ENCODE results near the gene INPP4B.

DNA sequence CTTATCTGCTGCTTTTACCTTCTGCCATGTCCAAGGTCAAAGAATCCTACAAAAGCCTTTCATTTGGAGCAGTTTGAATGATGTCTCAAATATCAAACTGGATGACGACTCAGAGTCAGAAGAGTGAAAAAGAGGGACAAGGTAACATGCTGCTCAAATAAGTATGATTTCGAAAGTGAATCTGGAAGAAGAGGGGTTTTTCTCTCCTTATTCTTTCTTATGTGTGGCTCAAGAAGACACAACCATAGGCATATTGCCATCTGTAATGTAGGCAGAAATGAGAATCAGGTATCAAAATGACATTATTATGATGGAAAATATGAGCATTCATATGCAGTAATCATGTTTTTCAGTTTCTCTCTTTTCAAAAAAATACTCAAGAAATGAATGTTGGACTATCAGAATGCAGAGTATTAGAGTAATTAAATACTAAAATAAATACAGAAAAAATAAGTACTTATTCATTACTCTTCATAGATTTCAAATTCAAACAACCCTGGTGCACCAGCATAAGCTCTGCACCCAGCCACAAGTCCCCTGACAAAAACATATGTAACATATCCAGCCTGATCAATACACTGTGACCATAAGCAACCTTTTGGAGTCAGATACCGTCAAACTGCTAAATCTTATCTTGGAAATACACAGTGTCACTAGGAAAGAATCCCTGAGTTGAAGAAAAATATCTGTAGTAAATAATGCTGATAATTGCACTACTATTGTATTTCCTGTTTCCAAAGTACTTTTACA, 468.6 kb downstream of the INPP4B start:
- TF ChIP-seq, protein P1, sequence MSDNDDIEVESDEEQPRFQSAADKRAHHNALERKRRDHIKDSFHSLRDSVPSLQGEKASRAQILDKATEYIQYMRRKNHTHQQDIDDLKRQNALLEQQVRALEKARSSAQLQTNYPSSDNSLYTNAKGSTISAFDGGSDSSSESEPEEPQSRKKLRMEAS (IDR thresholded peaks at IDR 0.05; ENCODE audit: low read depth, low read length): no peak
- TF ChIP-seq, protein P2, sequence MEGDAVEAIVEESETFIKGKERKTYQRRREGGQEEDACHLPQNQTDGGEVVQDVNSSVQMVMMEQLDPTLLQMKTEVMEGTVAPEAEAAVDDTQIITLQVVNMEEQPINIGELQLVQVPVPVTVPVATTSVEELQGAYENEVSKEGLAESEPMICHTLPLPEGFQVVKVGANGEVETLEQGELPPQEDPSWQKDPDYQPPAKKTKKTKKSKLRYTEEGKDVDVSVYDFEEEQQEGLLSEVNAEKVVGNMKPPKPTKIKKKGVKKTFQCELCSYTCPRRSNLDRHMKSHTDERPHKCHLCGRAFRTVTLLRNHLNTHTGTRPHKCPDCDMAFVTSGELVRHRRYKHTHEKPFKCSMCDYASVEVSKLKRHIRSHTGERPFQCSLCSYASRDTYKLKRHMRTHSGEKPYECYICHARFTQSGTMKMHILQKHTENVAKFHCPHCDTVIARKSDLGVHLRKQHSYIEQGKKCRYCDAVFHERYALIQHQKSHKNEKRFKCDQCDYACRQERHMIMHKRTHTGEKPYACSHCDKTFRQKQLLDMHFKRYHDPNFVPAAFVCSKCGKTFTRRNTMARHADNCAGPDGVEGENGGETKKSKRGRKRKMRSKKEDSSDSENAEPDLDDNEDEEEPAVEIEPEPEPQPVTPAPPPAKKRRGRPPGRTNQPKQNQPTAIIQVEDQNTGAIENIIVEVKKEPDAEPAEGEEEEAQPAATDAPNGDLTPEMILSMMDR (IDR thresholded peaks at IDR 0.05; ENCODE audit: low read depth, low read length): no peak
- TF ChIP-seq POLR2A (IDR thresholded peaks at IDR 0.05; ENCODE audit: extremely low read depth, insufficient read length): no peak

Data from NB4 (cell line).